Tibial artery (tissue), 4 donors: Measurements from ENCODE around the gene ITPR1.

Experiments used
- DNase-seq, 2 donors: peaks; one replicate each; pipeline ENCODE4 v3.0.0-alpha.2; 2019
- H3K27ac ChIP-seq, 2 donors: fragments of 200-600 bp; sonication (generic) in 1 of 2; 1 replicate in 1 of 2; 2 replicates in 1 of 2; pipeline ENCODE4 v1.5.1; 2018 to 2019; ENCODE audit warnings: mild to moderate bottlenecking in 1 of 2
- H3K27me3 ChIP-seq, 2 donors: fragments of 200-600 bp; sonication (generic) in 1 of 2; one replicate each; pipeline versions ENCODE4 v1.5.1 to v1.6.0; 2016 to 2019
- H3K36me3 ChIP-seq, 3 donors: fragments of 200-600 bp; sonication (generic) in 2 of 3; one replicate each; pipeline ENCODE4 v1.5.1; 2016 to 2019; ENCODE audit warnings: mild to moderate bottlenecking in 2 of 3
- H3K4me1 ChIP-seq, 4 donors: fragments of 200-600 bp; sonication (generic) in 2 of 4; 1 replicate in 3 of 4; 2 replicates in 1 of 4; pipeline ENCODE4 v1.5.1; 2016 to 2019
- H3K4me3 ChIP-seq, 2 donors: fragments of 200-600 bp; sonication (generic) in 1 of 2; 1 replicate in 1 of 2; 2 replicates in 1 of 2; pipeline ENCODE4 v1.5.1; 2018 to 2019; ENCODE audit warnings: mild to moderate bottlenecking in 2 of 2
- H3K9me3 ChIP-seq, 3 donors: fragments of 200-600 bp; sonication (generic) in 1 of 3; one replicate each; pipeline ENCODE4 v1.5.1; 2016 to 2019
- intact Hi-C: fragments of 100-400 bp; cut with DNase I; formaldehyde crosslinking; loops from one replicate; pipeline ENCODE4 v1.15.0; 2023; ENCODE audit warnings: low total_unique reads
- TF ChIP-seq, protein P1 (sequence below), 2 experiments: fragments of 200-600 bp in 1 of 2; fragments of 450-650 bp in 1 of 2; IDR thresholded peaks; one replicate each; pipeline ENCODE4 v1.5.1; 2017 to 2019; ENCODE audit warnings: antibody characterized with exemption in 2 of 2, mild to moderate bottlenecking in 1 of 2, moderate library complexity in 1 of 2

The ITPR1 gene

GRCh38 chr3:4497005-4497692, 4.0 kb downstream of the ITPR1 start:
- Histone ChIP-seq H3K9me3 (no peaks in the 10 kb centered on the region), H3K36me3 (peaks cover 5 to 17% (median 6%) of the 10 kb centered on the region in 3 donors), H3K27me3 (no peaks in the 10 kb centered on the region), H3K4me1 (peaks cover 0 to 43% (median 2%) of the 10 kb centered on the region in 4 donors), H3K4me3 (peak overlapping the region in 1 of 2 donors; percentile 93), H3K27ac (peak overlapping the region in 1 of 2 donors; percentile 93)
- intact Hi-C loops: no loop called here
- TF ChIP-seq, protein P1, sequence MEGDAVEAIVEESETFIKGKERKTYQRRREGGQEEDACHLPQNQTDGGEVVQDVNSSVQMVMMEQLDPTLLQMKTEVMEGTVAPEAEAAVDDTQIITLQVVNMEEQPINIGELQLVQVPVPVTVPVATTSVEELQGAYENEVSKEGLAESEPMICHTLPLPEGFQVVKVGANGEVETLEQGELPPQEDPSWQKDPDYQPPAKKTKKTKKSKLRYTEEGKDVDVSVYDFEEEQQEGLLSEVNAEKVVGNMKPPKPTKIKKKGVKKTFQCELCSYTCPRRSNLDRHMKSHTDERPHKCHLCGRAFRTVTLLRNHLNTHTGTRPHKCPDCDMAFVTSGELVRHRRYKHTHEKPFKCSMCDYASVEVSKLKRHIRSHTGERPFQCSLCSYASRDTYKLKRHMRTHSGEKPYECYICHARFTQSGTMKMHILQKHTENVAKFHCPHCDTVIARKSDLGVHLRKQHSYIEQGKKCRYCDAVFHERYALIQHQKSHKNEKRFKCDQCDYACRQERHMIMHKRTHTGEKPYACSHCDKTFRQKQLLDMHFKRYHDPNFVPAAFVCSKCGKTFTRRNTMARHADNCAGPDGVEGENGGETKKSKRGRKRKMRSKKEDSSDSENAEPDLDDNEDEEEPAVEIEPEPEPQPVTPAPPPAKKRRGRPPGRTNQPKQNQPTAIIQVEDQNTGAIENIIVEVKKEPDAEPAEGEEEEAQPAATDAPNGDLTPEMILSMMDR (IDR thresholded peaks at IDR 0.05): no peak
- DNase-seq: no peak

- no peak for DNase-seq
- Histone ChIP-seq H3K27ac (peak overlapping the region in 1 of 2 donors; percentile 17), H3K27me3 (no peaks in the 10 kb centered on the region), H3K4me3 (no peak overlapping the region), H3K36me3 (peaks cover 5 to 17% (median 6%) of the 10 kb centered on the region in 3 donors), H3K9me3 (no peaks in the 10 kb centered on the region), H3K4me1 (peaks cover 0 to 49% (median 3%) of the 10 kb centered on the region in 4 donors)
- intact Hi-C loops: no loop called here
- TF ChIP-seq, protein P1 (IDR thresholded peaks at IDR 0.05): no peak
These were observed 4.7 kb downstream of the ITPR1 start for GRCh38 chr3:4497843-4498324.

- Histone ChIP-seq H3K9me3 (no peaks in the 10 kb centered on the region), H3K27ac (peak overlapping the region in 1 of 2 donors; percentile 17), H3K4me3 (no peak overlapping the region), H3K27me3 (no peaks in the 10 kb centered on the region), H3K4me1 (peaks cover 0 to 55% (median 8%) of the 10 kb centered on the region in 4 donors), H3K36me3 (peaks cover 5 to 17% (median 6%) of the 10 kb centered on the region in 3 donors)
- TF ChIP-seq, protein P1 (IDR thresholded peaks at IDR 0.05): no peak
- intact Hi-C loops: no loop called here
- no peak for DNase-seq
These were observed 5.3 kb downstream of the ITPR1 start for GRCh38 chr3:4498446-4498845.

- Histone ChIP-seq H3K27me3 (no peaks in the 10 kb centered on the region), H3K4me3 (no peak overlapping the region), H3K36me3 (peaks cover 5 to 17% (median 6%) of the 10 kb centered on the region in 3 donors), H3K9me3 (no peaks in the 10 kb centered on the region), H3K4me1 (peaks cover 0 to 70% (median 35%) of the 10 kb centered on the region in 4 donors), H3K27ac (peak overlapping the region in 1 of 2 donors; percentile 94)
- intact Hi-C loops: no loop called here
- TF ChIP-seq, protein P1 (IDR thresholded peaks at IDR 0.05): no peak
- DNase-seq: no peak
These were observed 8.3 kb downstream of the ITPR1 start for GRCh38 chr3:4501437-4501836.

- Histone ChIP-seq H3K4me1 (peaks cover 0 to 70% (median 37%) of the 10 kb centered on the region in 4 donors), H3K27ac (peak overlapping the region in 1 of 2 donors; percentile 94), H3K9me3 (no peaks in the 10 kb centered on the region), H3K36me3 (peaks cover 5 to 17% (median 6%) of the 10 kb centered on the region in 3 donors), H3K4me3 (no peak overlapping the region), H3K27me3 (no peaks in the 10 kb centered on the region)
- intact Hi-C loops: no loop called here
- DNase-seq: no peak
- TF ChIP-seq, protein P1 (IDR thresholded peaks at IDR 0.05): no peak
These were observed 8.8 kb downstream of the ITPR1 start for GRCh38 chr3:4501927-4502326.
